SU-DHL-6 (cell line): Measurements from ENCODE around the gene CACNA2D1.

Experiments
- EZH2phosphoT487 ChIP-seq: fragments of 200-600 bp; sonication (generic), shearing (Covaris generic); conservative IDR thresholded peaks from 2 replicates; pipeline ENCODE4 v1.6.1; 2018; ENCODE audit warnings: mild to moderate bottlenecking, antibody characterized with exemption, low read length, moderate library complexity, mixed read lengths
- TF ChIP-seq, protein P1 (sequence below): fragments of 200-600 bp; sonication (generic); IDR thresholded peaks from one replicate; pipeline ENCODE4 v1.5.1; 2017; ENCODE audit warnings: antibody characterized with exemption, mild to moderate bottlenecking, low read length, moderate library complexity; ENCODE audit not compliant: insufficient read depth, poor library complexity, severe bottlenecking

DNA sequence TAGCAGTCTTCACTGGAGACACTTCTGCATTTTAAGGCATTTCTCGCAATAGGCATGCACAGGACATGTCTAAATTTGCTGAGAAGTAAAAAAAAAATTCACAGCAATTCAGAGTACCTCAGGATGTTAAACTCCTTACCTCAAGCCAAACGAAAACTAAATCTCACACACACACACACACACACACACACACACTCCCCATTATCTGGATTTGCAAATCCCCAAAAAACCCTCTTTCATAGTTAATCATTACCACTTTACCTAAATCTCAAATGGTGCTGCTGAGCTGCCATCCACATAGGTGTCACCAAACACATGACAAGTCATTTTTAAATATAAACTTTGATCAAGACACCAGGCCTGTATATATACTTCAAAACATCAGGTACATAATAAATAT, 31.8 kb downstream of the CACNA2D1 start:
- TF ChIP-seq EZH2phosphoT487: no peak
- TF ChIP-seq, protein P1, sequence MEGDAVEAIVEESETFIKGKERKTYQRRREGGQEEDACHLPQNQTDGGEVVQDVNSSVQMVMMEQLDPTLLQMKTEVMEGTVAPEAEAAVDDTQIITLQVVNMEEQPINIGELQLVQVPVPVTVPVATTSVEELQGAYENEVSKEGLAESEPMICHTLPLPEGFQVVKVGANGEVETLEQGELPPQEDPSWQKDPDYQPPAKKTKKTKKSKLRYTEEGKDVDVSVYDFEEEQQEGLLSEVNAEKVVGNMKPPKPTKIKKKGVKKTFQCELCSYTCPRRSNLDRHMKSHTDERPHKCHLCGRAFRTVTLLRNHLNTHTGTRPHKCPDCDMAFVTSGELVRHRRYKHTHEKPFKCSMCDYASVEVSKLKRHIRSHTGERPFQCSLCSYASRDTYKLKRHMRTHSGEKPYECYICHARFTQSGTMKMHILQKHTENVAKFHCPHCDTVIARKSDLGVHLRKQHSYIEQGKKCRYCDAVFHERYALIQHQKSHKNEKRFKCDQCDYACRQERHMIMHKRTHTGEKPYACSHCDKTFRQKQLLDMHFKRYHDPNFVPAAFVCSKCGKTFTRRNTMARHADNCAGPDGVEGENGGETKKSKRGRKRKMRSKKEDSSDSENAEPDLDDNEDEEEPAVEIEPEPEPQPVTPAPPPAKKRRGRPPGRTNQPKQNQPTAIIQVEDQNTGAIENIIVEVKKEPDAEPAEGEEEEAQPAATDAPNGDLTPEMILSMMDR: no peak
